Cortex of kidney (tissue), 1 donor: ENCODE results near the gene IL18RAP.

Source experiments
- DNase-seq: peaks from one replicate; lab custom pipeline; 2025; lab: John Stamatoyannopoulos, UW

IL18RAP gene

GRCh38 chr2:102422910-102423309 is at the start of gene IL18RAP:
IL18RAP (plus strand) TSS chr2:102423160; CDS start chr2:102423278, 118 bp downstream.
- DNase-seq: no peak

DNA sequence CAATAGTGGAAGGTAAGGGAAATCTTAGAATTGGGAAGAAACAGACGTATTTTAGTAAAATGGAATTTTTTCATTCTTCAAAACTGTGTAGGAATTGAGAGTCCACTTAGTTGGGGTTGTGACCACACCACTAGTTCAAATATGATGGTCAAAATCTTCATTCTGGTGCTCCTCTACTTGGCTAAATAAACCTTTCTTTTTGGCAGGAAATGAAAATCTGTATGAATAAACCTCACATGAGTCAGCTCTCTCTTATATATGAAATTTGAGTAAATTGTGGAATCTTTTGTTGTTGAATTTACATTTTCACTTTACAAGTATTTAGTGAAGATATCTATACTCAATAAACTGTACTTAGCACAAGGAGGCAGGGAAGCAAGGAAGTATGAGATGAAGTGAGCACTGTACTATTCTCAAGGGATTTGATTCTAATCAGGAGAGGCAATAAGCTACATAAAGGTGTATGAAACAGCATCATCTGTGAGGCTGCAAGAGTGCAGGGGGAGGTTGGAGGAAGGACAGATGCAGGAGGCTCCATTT is 46.8 kb upstream of the IL18RAP start:
- no peak for DNase-seq

GRCh38 chr2:102383722-102384121 is 39.2 kb upstream of the IL18RAP start:
- DNase-seq: no peak

DNA sequence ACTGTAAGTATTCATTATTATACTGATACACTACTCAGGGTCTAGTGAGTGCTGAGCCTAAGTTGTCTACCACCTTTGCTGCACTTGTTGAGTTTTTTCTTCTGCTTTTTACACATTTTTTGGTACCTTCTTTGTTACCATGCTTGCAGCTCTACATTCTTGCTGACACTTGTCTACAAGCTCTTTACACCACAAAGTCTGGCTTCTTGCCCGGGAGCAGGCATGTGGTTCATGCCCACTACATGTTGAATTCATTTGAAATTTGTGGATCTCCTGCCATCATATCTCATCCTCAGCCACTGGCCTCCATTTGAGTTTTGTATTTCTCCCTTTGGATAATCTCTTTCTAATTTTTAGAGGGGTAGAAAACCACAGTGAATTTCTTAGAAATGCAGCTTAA is 37.4 kb upstream of the IL18RAP start:
- no peak for DNase-seq

DNA sequence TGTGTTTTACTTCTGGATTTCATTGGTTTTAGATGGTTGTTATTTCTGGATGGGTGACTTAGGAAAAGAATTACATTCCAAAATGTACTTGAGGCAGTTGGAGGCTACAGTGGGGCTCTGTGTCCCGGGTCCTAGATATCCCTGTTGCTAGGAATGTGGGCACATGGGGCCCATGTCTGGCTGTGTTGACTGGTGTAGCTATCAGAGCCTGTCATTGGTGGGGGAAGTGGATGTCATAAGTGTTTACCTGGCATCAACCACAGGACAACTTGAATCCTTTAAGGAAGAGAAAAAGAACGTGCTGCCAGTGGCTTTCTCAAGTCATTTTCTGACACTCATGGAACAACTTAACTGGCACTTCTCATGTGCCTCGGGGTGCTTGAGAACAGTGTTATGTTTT is 37.0 kb upstream of the IL18RAP start:
- DNase-seq: no peak

GRCh38 chr2:102386867-102387541 is 36.0 kb upstream of the IL18RAP start:
- no peak for DNase-seq

GRCh38 chr2:102387763-102388546 is 35.0 kb upstream of the IL18RAP start:
- no peak for DNase-seq

DNA sequence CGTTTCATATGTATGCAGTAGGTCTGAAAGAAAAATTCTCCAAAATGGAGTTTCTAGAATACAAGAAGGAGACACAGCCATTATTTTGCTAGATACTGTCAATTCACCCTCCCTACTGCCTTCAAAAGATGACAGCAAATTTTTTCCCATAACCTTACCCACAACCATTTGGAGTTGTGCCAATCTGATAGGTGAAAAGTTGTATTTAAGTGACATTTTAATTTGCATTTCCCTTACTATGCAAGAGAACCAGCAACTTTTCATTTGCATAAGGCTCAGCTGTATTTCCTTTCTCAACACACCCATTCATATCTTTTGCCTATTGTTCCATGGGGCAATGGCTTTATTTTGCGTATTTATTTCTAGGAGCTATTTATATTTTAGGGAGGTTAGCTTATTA is 31.4 kb upstream of the IL18RAP start:
- DNase-seq: no peak

DNA sequence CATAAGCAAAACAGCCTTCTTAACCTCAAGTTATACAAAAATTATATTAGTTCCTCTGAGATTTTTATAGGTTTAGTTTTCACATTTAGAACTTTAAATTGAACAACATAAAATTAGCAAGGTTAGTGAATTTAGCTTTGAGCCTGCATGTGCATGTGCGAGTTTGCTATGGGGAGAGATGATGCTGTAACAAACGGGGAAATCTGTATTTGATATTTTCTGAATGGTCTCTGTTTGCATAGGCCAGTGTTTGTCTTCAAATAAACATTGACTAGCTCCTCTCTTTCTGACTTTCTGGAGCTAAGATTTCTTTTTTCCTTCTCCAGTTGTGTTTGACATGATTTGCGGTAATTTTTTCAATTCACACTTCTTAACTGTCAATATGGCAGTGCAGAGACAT is 30.9 kb upstream of the IL18RAP start:
- DNase-seq: no peak

DNA sequence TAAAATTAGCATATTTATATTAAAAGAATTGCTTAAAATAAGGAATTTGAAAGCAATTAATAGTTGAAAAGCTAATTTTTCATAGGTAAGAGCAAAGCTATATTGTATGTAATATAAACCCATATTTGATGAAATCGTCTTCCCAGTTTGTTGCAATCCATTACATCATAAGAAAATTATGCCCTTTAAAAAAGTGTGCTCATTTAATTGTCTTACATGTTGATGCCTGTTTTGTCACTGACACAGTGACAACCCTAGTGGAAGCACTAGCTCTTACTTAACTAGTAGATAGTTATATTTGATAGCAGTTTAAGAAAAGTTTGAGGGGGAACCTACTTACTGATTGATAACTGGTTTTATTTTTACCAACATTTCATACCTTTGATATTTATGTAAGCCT is 30.0 kb upstream of the IL18RAP start:
- DNase-seq: no peak

DNA sequence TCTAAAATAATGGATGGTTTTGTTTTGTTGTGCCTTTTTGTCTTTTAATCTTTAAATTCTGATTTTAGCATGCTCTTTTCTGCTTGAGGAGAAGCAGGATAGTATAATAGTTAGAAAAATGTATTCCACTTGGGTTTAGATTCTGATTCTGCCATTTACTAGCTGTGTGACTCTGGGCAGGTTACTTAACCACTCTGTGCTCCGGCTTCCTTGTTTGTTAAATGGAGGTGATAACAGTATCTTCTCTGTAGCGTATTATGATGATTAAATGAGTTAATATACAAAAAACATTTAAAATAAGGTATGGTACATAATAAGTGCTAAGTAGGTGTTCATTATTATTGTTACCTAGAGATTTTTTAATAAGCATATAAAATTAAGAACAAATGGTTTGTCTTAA is 26.9 kb upstream of the IL18RAP start:
- DNase-seq: no peak

GRCh38 chr2:102397209-102397608 is 25.8 kb upstream of the IL18RAP start:
- no peak for DNase-seq

GRCh38 chr2:102399499-102400141 is 23.3 kb upstream of the IL18RAP start:
- DNase-seq: no peak

DNA sequence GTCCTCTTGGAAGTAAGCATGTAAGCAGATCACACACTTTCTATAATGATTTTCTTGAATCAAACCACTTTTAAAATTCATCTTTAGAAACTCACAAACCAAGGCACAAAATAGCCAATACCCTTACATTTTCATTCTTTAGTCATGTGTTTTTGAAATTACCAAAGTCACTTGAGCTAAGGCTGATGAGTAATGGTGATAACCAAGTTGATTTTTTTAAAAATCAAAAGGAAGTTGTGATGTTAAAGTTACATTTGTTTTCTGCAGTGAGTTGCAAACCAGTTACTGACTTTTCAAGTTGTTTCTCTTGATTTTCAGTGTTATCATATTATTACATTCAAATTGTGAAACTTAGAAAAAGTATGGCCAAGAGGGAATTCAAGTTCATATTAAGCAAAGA is 21.5 kb upstream of the IL18RAP start:
- DNase-seq: no peak

DNA sequence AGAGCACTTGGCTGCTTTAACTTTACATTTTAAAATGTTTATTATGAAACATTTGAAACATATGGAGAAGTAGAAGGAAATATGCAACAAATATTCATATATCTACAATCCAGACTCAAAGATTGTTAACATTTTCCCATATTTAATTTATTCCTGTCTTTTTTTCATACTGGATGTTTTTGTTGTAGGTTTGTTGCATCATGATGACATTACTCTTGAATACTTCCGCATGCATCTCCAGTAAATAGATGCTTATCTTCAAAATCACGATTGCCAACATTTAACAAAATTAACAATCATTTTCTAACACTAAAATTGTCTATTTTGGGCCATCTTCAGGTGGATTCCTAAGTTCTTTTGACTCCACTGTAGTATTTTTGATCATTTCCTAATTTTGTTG is 21.1 kb upstream of the IL18RAP start:
- DNase-seq: no peak

- DNase-seq: no peak
Observed at GRCh38 chr2:102410952-102411351, 12.0 kb upstream of the IL18RAP start.

- DNase-seq: no peak
Observed at GRCh38 chr2:102412199-102412598, 10.8 kb upstream of the IL18RAP start.

DNA sequence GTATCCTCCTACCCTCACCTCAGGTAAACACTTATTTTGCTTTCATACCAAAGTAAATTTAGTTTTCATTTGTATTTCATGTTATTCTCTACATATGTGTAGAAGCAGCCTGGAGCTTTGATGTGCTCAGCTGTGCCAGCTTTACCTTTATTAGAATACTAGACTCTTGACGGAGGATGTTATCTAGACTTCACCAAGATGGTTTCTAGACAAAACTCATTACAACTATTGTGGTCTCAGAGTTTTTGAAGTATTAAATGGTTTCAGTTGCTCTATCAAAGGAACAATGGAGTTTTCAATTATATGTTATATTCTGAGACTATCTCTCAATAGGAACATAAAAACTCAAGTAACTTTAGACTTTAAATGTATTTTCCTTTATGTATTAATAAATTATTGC is 5.0 kb upstream of the IL18RAP start:
- no peak for DNase-seq

- DNase-seq: no peak
Observed at GRCh38 chr2:102418421-102418961, 4.5 kb upstream of the IL18RAP start.

DNA sequence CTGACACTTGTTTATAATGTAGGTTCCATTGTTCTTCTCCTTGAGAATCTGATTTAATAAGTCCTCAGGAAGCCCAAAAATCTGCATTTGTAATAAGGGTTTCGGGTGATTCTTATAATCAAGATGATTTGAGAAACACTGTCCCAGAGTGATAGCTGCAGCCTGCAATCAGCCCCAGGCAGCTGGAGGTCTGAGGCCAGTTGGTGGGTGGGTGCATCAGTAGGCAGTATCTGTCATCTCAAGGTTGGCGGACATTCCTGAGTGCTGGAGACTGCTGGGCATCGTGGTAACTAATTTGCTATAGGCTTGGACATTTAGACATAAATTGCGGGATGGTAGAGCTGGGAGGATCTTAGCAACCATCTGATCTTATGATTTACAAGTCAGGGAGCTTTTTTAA is 2.7 kb upstream of the IL18RAP start:
- DNase-seq: no peak

- no peak for DNase-seq
Observed at GRCh38 chr2:102421890-102422759, 835 bp upstream of the IL18RAP start.

DNA sequence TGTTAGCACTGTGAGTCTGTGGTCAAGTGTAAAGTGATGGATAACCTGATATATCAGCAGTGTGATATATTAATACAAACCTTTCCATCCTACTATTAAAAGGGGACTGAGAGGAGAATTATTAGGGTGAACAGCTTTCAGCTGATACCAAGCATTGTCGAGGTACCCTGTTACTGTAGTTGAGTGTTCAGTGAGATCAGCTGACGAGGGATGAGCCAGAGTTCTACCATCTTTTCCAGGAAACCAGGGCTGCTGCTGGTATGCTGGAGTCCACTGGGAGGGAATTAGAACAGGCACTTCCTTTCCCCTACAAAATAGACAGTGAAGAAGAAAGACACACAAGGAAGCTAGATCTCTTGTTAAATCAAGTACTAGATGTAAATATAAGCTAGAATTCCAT is 408 bp downstream of the IL18RAP start:
- no peak for DNase-seq
